Activated naive CD8-positive, alpha-beta T cell treated with anti-CD3 and anti-CD28 coated beads for 36 hours (primary cell): ENCODE data around the gene COQ7. TPM values are rescaled to one million over a fixed set of nuclear protein-coding genes. Genes with fewer than 3 reads are reported as not detected.

Experiments
- DNase-seq: peaks from one replicate; pipeline ENCODE4 v3.0.0; 2021
- H3K27ac Mint-ChIP-seq: one replicate; pipeline ENCODE4 v1.8.0; 2022; ENCODE audit warnings: mild to moderate bottlenecking, moderate library complexity, mixed read lengths
- H3K27me3 Mint-ChIP-seq: one replicate; pipeline ENCODE4 v1.8.0; 2022; ENCODE audit warnings: mild to moderate bottlenecking, mixed read lengths
- H3K36me3 Mint-ChIP-seq: one replicate; pipeline ENCODE4 v1.8.0; 2021; ENCODE audit warnings: mild to moderate bottlenecking, mixed read lengths
- H3K4me1 Mint-ChIP-seq: one replicate; pipeline ENCODE4 v1.8.0; 2021; ENCODE audit warnings: mixed read lengths
- H3K4me3 Mint-ChIP-seq: one replicate; pipeline ENCODE4 v1.8.0; 2022; ENCODE audit warnings: mild to moderate bottlenecking, moderate library complexity, mixed read lengths
- H3K9me3 Mint-ChIP-seq: one replicate; pipeline ENCODE4 v1.8.0; 2022; ENCODE audit warnings: mixed read lengths
- total RNA-seq, 2 experiments: library from RNA; stranded (reverse); gene quantifications; one replicate each; pipeline ENCODE4 v1.2.3, GENCODE V29; 2021

The COQ7 gene
- total RNA-seq, result 10 to 100 TPM; 19.8 to 22.5 TPM

DNA sequence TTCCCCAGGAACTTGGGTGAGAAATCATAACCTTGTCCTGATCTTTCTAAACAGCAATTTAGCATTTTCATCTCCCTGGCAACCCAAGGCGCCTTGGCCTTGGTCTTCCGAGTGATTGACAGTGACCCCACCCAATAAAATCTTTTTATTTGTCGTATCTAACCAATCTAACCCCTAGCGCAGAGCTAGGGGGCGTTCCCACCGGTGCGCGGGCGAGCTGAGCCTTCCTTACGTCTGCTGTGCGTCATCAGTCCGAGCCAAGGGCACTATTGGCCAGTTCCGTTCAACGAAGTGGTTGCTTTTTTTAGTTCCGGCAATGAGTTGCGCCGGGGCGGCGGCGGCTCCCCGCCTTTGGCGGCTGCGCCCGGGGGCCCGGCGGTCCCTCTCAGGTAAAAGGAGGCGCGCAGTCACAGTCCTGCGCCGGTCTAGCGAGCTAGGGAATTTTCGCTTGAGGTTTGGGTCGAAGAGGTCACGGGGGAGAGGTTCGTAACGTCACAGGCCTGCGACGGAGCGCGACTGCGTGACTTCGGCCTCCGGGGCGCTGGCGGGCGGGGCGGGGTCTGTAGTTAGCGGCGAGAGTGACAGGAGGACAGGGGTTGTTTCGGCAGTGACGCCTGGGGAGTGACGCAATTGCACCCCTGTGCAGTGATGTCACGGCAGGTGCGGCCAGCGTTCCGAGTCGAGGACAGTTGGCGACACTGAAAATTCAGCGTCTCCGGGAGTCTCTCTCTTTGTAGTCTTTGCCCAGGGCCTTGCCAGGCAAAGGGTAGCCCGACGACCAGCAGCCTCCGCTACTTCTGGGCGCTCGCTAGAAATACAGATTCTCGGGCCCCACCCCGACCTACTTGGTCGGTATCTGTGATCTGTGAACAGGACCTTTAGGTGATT lies at the start of gene COQ7:
Gene COQ7, plus strand, starts transcription at position 266 of the 888 bp plus-strand sequence. Its CDS starts 51 bp downstream, at position 317.
- Mint-ChIP-seq H3K9me3 (no peaks in the 10 kb centered on the region), H3K27me3 (no peaks in the 10 kb centered on the region), H3K27ac (peak within 1 kb of the TSS; percentile 94), H3K4me3 (peak within 1 kb of the TSS; percentile 86), H3K4me1 (peaks cover 9% of the 10 kb centered on the region), H3K36me3 (peaks cover 5% of the 10 kb centered on the region)
- DNase-seq, result peak; percentile 96

DNA sequence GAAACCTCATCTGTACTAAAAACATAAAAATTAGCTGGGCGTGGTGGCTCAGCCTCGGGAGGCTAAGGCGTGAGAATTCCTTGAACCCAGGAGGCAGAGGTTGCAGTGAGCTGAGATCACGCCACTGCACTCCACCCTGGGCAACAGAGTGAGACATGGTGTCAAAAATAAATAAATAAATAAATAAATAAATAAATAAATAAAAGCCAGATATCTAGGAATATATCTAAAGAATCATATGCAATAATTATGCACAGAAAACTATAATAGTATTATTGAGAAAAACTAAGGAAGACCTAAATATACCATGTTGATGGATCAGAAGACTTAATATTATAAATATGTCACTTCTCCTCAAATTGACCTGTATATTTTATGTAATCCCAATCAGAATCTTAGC lies 46.7 kb upstream of the COQ7 start:
- Mint-ChIP-seq H3K36me3 (no peaks in the 10 kb centered on the region), H3K9me3 (no peaks in the 10 kb centered on the region), H3K27ac (no peak overlapping the region), H3K4me1 (no peaks in the 10 kb centered on the region), H3K27me3 (no peaks in the 10 kb centered on the region), H3K4me3 (no peak overlapping the region)
- DNase-seq, result no peak

DNA sequence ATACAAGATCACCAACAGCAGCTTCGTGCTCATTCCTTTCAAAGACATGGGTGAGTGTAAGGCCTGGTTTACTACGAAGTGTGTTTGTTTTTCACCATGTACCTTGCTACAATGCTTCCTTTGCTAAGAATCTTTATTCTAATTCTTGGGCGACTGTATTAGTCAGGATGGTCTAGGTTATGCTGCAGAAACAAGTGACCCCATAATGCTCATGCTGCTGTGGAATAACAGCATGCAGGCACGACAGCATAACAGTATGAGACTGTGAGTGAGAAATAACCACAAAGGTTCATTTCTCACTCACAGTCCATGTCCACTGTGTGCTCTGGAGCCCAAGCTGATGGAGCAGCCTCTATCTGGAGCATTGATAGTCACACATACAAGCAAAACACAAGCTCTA lies 45.7 kb upstream of the COQ7 start:
- Mint-ChIP-seq H3K27ac (no peak overlapping the region), H3K36me3 (no peaks in the 10 kb centered on the region), H3K4me1 (no peaks in the 10 kb centered on the region), H3K9me3 (no peaks in the 10 kb centered on the region), H3K27me3 (no peaks in the 10 kb centered on the region), H3K4me3 (no peak overlapping the region)
- DNase-seq, result no peak

DNA sequence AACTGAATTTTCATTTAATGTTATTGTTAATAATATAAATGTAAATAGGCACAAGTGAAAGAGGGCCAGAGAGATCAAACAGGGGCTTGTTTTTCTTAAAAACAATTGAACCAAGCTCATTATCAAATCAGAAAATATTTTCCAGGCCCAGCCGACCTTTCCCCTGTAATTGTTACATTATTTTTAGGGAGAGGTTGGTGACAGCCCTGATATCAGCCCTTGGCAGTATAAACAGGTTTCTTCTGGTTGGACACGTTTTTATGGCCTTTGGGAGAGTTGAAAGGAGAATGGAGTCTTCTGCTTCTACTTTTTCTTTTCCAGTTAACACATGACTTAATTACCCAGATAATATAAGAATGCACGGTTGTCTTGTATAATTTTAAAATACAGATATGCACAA lies 40.0 kb upstream of the COQ7 start:
- Mint-ChIP-seq H3K4me3 (no peak overlapping the region), H3K27ac (no peak overlapping the region), H3K9me3 (no peaks in the 10 kb centered on the region), H3K27me3 (no peaks in the 10 kb centered on the region), H3K4me1 (no peaks in the 10 kb centered on the region), H3K36me3 (no peaks in the 10 kb centered on the region)
- DNase-seq, result no peak

DNA sequence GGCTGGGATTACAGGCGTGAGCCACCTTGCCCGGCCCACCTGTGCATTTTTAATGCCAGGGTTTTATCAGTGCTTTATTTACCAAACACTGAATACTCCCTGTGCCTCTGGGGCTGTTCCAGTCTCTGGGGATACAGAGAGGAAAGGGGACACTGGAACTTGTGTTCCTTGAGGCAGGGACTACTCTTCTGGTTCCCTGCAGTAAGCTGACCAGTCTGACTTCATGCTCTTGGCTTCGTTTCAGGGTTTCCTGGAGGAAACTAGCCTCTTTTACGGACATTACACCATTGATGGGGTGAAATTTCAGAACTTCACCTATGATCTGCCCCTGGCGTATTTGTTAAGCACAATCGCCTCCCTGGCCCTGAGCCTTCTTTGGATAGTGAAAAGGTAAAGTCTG lies 37.4 kb upstream of the COQ7 start:
- Mint-ChIP-seq H3K9me3 (no peaks in the 10 kb centered on the region), H3K27ac (no peak overlapping the region)

DNA sequence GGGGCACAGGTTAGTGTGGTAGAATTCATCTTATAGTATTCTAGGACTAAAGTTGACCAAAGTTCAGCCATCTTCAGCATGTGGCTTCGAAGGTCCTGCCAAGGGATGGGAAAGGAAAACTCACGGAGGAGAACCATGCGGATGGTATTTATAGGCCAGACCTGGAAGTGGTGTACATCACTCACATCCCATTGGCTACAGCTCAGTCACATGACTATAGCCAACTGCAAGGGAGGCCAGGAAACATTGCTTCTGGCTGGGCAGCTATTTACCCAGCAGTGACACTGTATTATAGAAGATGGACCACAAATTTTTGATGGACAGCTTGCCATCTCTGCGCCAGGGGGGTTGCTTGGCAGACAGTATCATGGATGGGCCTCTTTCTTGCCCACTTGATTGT lies 35.7 kb upstream of the COQ7 start:
- Mint-ChIP-seq H3K9me3 (peaks cover 3% of the 10 kb centered on the region), H3K36me3 (no peaks in the 10 kb centered on the region), H3K27ac (no peak overlapping the region), H3K4me1 (no peaks in the 10 kb centered on the region), H3K27me3 (no peaks in the 10 kb centered on the region), H3K4me3 (no peak overlapping the region)
- no peak for DNase-seq

More for the DNA sequence above, 37.4 kb upstream of the COQ7 start:
- no peaks in the 10 kb centered on the region for H3K36me3 Mint-ChIP-seq
- no peak for DNase-seq
- no peaks in the 10 kb centered on the region for H3K27me3 Mint-ChIP-seq
- H3K4me3 Mint-ChIP-seq, result no peak overlapping the region
- H3K4me1 Mint-ChIP-seq, result no peaks in the 10 kb centered on the region

DNA sequence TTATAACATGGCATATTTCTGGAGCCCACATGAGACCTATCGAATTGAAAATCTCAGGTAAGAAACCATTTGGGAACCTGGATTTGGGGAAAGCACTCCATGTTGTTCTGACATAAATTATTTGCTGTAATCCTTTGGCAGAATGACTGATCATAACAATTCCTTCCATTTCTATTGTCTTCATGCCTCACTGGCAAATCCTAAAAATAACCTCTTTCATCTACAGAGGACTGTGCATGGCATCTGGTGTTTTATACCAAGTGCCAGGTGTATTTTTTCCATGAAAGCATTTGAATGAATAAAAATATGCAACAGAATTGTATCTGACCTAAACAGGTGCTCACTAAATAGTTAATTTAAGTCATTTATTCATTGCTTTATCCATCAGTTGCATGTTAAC lies 33.7 kb upstream of the COQ7 start:
- no peak for DNase-seq
- H3K4me3 Mint-ChIP-seq, result no peak overlapping the region
- H3K27ac Mint-ChIP-seq, result no peak overlapping the region
- H3K4me1 Mint-ChIP-seq, result no peaks in the 10 kb centered on the region
- peaks cover 3% of the 10 kb centered on the region for H3K9me3 Mint-ChIP-seq
- H3K36me3 Mint-ChIP-seq, result no peaks in the 10 kb centered on the region
- no peaks in the 10 kb centered on the region for H3K27me3 Mint-ChIP-seq

DNA sequence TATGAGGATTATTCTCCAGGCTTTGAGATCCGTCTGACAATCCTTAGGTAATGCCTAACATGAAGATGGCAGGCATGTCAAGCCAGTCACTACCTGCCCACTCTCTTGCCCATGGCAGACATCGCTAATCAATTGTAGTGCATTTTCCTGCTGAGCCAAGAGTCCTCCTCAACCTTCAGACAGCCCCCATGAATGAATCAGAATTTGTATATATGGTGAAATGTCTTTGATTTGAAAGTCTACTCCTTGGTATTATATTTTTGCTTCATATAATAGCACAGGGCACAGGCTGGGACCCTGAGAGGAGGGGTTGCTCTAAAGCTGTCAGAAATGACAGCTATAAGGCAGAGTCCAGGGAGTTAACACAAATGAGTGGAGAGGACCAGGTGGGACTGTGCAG lies 27.0 kb upstream of the COQ7 start:
- DNase-seq, result no peak
- Mint-ChIP-seq H3K36me3 (no peaks in the 10 kb centered on the region), H3K4me3 (no peak overlapping the region), H3K27me3 (peaks cover 4% of the 10 kb centered on the region), H3K9me3 (peaks cover 3% of the 10 kb centered on the region), H3K4me1 (no peaks in the 10 kb centered on the region), H3K27ac (no peak overlapping the region)

DNA sequence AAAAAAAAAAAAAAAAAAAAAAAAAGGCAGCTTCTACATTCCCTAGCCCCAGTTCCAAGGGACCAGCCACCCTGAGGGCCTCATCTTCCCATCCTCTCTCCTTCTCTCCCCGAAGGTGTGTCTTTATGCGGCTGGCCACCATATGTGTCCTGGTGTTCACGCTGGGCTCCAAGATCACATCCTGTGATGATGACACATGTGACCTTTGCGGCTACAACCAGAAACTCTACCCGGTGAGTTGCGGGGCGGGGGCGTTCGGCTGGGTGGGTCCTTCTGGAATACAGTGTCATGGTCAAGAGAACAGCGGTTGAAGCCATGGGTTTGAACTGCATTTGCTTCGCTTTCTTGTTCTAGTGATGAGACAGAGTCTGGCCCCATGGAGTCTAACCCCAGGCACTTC lies 22.6 kb upstream of the COQ7 start:
- H3K4me1 Mint-ChIP-seq, result no peaks in the 10 kb centered on the region
- no peak overlapping the region for H3K27ac Mint-ChIP-seq
- H3K9me3 Mint-ChIP-seq, result no peaks in the 10 kb centered on the region
- H3K36me3 Mint-ChIP-seq, result no peaks in the 10 kb centered on the region
- H3K27me3 Mint-ChIP-seq, result peaks cover 4% of the 10 kb centered on the region
- DNase-seq, result no peak
- H3K4me3 Mint-ChIP-seq, result no peak overlapping the region

DNA sequence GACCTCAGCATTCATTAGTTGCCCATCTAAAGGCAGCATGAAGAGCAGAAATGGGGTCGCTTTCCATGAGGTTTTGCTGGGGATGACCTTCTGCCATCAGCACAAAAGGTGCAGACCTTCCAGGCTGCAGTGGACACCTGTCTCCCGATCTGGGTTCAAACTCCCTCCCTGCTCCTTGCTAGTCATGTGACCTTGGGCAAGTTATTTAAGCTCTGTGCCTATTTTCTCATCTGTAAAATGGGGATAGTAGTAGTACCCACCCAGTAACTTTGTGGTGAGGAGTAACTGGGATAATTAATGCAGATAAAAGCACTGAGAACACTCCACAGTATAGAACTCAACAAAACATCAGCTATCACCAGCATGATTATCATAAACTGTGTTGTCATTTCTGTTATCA lies 21.4 kb upstream of the COQ7 start:
- no peaks in the 10 kb centered on the region for H3K36me3 Mint-ChIP-seq
- H3K27me3 Mint-ChIP-seq, result peaks cover 4% of the 10 kb centered on the region
- no peak overlapping the region for H3K27ac Mint-ChIP-seq
- no peak overlapping the region for H3K4me3 Mint-ChIP-seq
- no peaks in the 10 kb centered on the region for H3K9me3 Mint-ChIP-seq
- no peak for DNase-seq
- no peaks in the 10 kb centered on the region for H3K4me1 Mint-ChIP-seq

DNA sequence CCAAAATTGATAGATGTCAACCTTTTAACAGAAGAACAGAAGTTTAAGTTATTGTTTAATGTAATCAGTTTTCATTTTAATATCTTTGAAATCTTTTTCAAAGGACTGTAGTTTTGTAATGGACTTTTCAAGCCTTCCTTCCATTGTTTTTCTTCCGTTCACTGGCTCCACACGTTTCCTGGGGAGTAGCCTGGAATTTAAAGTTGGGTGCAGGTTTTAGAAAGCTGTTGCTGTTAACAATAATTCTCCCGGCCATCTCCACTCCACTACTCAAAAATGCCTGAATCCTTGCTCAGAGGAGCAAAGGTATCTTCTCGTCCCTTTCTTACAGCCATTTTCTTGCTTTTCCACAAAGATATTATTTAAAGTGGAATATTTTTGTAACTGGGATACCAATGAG lies 4.7 kb upstream of the COQ7 start:
- no peak for DNase-seq
- H3K4me1 Mint-ChIP-seq, result peaks cover 5% of the 10 kb centered on the region
- peaks cover 3% of the 10 kb centered on the region for H3K27me3 Mint-ChIP-seq
- H3K36me3 Mint-ChIP-seq, result no peaks in the 10 kb centered on the region
- no peaks in the 10 kb centered on the region for H3K9me3 Mint-ChIP-seq
- H3K27ac Mint-ChIP-seq, result no peak overlapping the region
- no peak overlapping the region for H3K4me3 Mint-ChIP-seq

DNA sequence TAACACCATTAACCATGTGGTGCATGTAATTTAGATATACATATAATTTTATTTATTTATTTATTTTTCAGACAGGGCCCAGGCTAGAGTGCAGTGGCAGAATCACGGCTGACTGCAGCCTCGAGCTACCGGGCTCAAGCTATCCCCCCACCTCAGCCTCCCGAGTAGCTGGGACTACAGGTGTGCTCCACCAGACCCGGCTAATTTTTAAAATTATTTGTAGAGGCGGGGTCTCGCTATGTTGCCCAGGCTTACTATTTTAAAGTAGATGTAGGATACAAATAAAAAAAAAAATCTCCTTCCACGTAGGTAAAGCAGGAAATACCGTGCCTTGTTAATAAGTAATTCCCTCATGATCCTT lies 446 bp upstream of the COQ7 start:
- H3K36me3 Mint-ChIP-seq, result peaks cover 3% of the 10 kb centered on the region
- peak overlapping the region; percentile 94 for H3K27ac Mint-ChIP-seq
- H3K27me3 Mint-ChIP-seq, result no peaks in the 10 kb centered on the region
- H3K9me3 Mint-ChIP-seq, result no peaks in the 10 kb centered on the region
- H3K4me3 Mint-ChIP-seq, result peak overlapping the region; percentile 86
- no peak for DNase-seq
- H3K4me1 Mint-ChIP-seq, result peaks cover 9% of the 10 kb centered on the region

DNA sequence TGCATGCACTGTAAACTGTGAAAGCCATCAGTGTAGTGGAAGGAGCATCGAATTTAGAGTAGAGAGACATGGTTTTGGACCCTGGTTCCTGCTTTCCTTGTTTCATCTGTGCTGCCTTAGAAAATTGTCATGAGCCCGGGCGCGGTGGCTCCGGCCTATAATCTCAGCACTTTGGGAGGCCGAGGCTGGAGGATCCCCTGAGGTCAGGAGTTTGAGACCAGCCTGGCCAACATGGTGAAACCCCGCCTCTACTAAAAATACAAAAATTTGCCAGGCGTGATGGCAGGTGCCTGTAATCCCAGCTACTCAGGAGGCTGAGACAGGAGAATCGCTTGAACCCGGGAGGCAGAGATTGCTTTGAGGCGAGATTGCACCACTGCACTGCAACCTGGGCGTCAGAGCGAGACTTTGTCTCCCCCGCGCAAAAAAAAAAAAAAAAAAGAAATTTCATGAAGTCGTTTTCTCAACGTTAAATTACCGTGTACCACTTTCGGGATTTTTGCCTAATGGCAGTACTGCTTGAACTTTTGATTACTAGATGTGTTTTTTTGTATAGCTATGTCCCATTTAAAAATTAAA lies 912 bp downstream of the COQ7 start:
- Mint-ChIP-seq H3K27ac (peak overlapping the region; percentile 94), H3K4me3 (peak overlapping the region; percentile 86), H3K27me3 (no peaks in the 10 kb centered on the region), H3K9me3 (no peaks in the 10 kb centered on the region), H3K36me3 (peaks cover 5% of the 10 kb centered on the region), H3K4me1 (peaks cover 9% of the 10 kb centered on the region)
- no peak for DNase-seq

DNA sequence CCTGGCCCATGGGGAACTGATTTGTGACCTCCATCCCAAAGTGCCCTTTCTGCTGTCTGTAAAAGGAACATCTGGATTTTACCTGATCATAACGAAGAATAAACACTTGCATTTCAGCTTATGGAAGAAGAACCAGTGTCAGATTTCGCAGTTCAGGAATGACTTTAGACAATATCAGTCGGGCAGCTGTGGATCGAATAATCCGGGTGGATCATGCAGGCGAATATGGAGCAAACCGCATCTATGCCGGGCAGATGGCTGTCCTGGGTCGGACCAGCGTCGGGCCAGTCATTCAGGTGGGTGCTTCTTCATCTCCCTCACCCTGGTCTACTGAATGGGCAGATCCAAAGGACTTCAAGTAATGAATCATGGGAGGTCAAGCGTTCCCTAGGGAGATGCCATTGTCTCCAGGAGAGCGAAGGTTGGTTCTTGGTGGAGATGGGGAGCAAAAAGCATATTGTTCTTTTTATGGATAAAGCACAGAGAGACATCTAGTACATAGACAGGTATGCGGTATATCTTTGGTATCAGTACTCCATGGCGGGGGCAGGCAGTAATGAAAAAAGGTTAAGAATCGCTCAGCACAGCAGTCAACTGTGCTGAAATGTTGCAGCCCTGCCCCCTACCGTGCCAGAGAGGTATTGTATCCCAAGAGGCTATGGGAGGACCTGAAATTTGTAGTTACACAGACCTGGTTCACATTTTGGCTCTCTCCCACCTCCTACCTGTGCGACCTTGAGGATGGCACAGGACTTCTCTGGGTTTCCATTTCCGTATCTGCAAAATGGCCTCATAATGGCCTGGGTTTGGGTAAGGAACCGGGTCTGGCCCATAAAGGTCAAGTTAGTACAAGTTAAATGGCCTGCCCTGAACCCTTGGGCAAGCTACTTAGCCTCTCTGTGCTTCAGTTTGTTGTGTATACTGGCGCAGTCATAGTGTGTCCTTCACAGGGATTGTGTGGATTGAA lies 4.7 kb downstream of the COQ7 start:
- peaks cover 6% of the 10 kb centered on the region for H3K4me1 Mint-ChIP-seq
- H3K27me3 Mint-ChIP-seq, result no peaks in the 10 kb centered on the region
- H3K36me3 Mint-ChIP-seq, result peaks cover 14% of the 10 kb centered on the region
- peak; percentile 50 for DNase-seq
- no peak overlapping the region for H3K4me3 Mint-ChIP-seq
- H3K9me3 Mint-ChIP-seq, result no peaks in the 10 kb centered on the region
- H3K27ac Mint-ChIP-seq, result no peak overlapping the region

DNA sequence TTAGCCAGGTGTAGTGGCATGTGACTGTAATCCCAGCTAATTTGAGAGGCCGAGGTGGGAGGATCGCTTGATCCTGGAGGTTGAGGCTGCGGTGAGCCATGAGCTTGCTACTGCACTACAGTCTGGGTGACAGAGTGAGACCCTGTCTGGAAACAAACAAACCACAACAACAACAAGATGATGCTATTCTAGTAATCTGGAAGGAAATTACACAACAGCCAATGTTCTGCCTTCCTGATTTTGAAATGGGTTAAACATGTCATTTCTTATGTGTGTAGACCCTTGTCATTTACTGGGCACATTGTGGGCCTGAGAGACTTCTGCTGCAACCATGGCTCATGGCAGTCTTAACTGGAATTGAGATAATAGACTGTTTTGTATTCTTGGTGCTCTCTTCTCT lies 5.9 kb downstream of the COQ7 start:
- H3K36me3 Mint-ChIP-seq, result peaks cover 14% of the 10 kb centered on the region
- peaks cover 4% of the 10 kb centered on the region for H3K4me1 Mint-ChIP-seq
- H3K27me3 Mint-ChIP-seq, result no peaks in the 10 kb centered on the region
- H3K4me3 Mint-ChIP-seq, result no peak overlapping the region
- DNase-seq, result no peak
- no peak overlapping the region for H3K27ac Mint-ChIP-seq
- H3K9me3 Mint-ChIP-seq, result no peaks in the 10 kb centered on the region
